Stimulated activated memory B cell treated with anti-CD40 and anti-IgM and Interleukin-4, amounts not matched to agents 10 μg/mL and 1 μg/mL and 100 μg/mL, for 72 hours (primary cell): ENCODE measurements around the gene TAF15.
A peak's percentile ranks its signal among the peaks of the same experiment; 100 is the strongest.

Source experiments
- ATAC-seq: fragments of 150-1000 bp; cut with Tn5 transposase; 2 replicates; pipeline ENCODE4 v1.10.0; 2021
- H3K27ac Mint-ChIP-seq: one replicate; pipeline ENCODE4 v1.8.0; 2022; ENCODE audit warnings: mild to moderate bottlenecking, mixed read lengths
- H3K27me3 Mint-ChIP-seq: one replicate; pipeline ENCODE4 v1.8.0; 2022; ENCODE audit warnings: mixed read lengths
- H3K36me3 Mint-ChIP-seq: one replicate; pipeline ENCODE4 v1.8.0; 2022; ENCODE audit warnings: mixed read lengths
- H3K4me1 Mint-ChIP-seq: one replicate; pipeline ENCODE4 v1.8.0; 2022; ENCODE audit warnings: mixed read lengths
- H3K4me3 Mint-ChIP-seq: one replicate; pipeline ENCODE4 v1.8.0; 2022; ENCODE audit warnings: mild to moderate bottlenecking, moderate library complexity, mixed read lengths
- H3K9me3 Mint-ChIP-seq: one replicate; pipeline ENCODE4 v1.8.0; 2022; ENCODE audit warnings: mixed read lengths

Gene TAF15

DNA sequence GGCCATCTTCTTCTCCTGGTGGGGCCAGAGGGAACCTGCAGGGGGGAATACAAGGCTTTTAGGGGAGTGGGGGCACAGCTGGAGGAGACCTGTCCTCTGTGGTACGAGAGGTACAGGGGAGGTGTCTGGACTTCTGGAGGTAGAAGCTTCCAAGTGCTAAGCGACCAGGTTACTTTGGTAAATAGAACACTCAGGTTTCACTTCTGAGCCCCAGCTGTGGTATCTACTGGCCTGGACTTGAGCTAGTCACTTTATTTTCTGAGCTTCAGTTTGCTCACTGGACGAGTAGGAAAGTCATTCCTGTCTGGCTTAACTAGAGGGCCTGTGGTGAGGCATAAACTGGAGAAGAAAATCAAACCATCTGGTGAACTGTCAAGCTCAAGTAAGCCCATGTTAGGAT, 59.5 kb downstream of the TAF15 start, which contains the start of gene HEATR9:
TSS of gene HEATR9 (minus strand) at position 155 of the 400 bp plus-strand sequence. CDS start at position 6, 149 bp downstream.
- Mint-ChIP-seq H3K27me3 (no peaks in the 10 kb centered on the region), H3K4me1 (no peaks in the 10 kb centered on the region), H3K27ac (no peak within 1 kb of the TSS), H3K4me3 (no peak within 1 kb of the TSS), H3K9me3 (no peaks in the 10 kb centered on the region), H3K36me3 (no peaks in the 10 kb centered on the region)
- no peak for ATAC-seq

DNA sequence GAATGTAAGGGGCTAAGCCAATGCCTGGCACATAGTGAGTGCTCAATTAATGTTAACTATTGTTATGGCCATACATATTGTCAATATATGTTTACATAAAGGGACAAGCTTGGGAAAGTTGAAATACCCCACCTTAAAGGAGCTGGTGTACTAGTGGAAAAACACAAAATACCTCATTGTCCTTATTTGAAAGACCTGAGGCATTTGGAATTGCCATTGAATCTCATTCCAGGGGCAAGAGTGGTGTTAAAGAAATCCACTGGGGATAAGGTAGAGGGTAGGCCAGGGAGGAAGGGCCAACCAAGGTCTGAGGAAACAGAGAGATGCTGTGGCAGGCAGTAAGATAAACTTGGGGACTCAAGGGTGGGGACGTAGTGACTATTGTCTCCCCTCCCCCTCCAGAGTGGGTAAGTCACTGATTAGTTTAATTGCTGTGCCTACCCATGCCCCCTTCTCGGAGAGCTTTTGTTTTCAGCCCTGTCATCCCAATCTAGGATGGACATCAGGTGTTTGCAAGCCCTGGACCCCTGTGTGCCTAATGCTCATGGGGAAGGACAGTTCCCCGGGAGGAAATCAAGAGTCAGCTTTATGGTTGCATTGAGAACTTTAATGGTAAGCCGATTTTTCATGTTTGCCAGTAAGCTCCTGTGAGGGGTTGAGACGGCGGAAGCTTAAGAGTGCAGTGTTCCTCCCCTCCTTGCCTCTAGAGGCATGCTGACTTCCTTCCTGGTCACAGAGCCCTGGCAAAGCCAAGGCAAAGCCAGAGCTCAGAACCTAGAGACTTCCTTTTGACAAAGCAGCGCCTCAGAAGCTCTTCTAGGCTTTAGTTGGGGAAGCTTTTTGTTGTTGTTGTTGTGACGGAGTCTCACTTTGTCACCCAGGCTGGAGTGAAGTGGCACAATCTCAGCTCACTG, 61.9 kb downstream of the TAF15 start:
- Mint-ChIP-seq H3K9me3 (no peaks in the 10 kb centered on the region), H3K36me3 (no peaks in the 10 kb centered on the region), H3K27me3 (no peaks in the 10 kb centered on the region), H3K4me1 (peaks cover 7% of the 10 kb centered on the region), H3K4me3 (no peak overlapping the region), H3K27ac (no peak overlapping the region)
- no peak for ATAC-seq

DNA sequence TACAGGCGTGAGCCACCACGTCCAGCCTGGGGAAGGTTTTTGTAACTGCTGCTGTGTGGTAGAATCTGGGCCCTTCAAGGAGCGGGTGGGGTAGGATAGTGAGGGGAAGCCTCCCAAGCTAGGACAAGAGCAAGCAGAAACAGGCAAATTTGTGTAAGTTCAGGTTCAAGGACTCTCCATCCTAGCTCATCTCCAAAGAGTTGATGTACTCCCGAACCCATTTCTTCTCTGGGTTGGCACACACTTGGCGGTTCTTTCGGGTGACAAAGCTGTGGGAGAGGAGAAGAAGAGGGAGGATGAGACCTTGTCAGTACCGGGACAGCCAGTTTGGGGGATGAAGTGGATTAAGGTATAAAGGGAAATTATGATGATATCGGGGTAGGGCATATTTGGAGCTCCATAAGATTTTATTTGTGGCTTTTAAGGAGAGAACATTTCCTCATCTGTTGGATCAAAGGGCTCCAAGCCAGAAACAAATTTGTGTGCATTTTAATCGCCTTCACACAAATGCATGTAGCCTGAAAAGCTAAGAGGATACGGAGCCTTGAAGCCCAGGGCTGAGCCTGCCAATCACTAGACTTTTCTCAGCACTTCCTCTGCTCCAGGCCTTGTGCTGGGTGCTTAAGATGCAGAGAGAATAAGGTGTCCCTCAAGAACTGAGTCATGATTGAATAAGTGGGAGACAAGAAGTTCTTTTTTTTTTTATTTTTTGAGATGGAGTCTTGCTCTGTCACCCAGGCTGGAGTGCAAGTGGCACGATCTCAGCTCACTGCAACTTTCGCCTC, 63.1 kb downstream of the TAF15 start:
- H3K4me3 Mint-ChIP-seq, result no peak overlapping the region
- no peaks in the 10 kb centered on the region for H3K27me3 Mint-ChIP-seq
- no peak overlapping the region for H3K27ac Mint-ChIP-seq
- no peaks in the 10 kb centered on the region for H3K36me3 Mint-ChIP-seq
- no peaks in the 10 kb centered on the region for H3K9me3 Mint-ChIP-seq
- peaks cover 7% of the 10 kb centered on the region for H3K4me1 Mint-ChIP-seq
- ATAC-seq, result no peak

DNA sequence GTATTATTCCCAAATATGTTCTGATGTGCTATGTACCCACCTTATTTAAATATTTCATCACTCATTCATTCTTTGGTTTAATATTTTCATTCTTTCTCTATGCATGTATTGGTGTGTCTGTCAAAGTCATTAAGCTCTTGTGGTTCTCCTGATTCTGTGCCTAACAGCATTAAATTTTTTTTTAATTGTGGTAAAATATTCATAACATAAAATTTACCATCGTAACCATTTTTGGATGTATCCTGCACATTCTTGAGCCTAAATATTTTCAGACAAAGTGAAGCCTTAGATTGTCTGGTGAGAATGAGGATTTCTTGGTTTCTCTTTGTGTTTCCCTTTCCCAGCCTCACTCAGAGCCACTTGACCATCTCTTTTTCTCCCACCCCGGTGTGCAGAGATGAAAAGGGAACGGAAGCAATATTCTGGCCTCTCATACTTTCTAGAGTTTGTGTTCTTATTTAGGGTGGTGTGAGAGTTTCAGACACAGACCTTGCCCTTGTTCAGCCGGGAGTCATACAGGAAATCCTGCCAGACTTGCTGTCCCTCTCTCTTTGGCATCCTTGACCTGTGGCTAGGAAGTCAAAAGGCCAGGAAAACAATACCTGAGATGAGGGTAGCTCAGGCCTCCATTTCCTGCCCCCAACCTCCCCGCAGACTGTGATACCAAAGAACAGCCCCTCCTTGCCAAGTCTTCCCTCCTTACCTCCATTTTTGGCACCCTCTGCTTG, 66.0 kb downstream of the TAF15 start:
- peak overlapping the region; percentile 3 for H3K27ac Mint-ChIP-seq
- H3K9me3 Mint-ChIP-seq, result no peaks in the 10 kb centered on the region
- no peaks in the 10 kb centered on the region for H3K36me3 Mint-ChIP-seq
- no peaks in the 10 kb centered on the region for H3K27me3 Mint-ChIP-seq
- H3K4me3 Mint-ChIP-seq, result no peak overlapping the region
- H3K4me1 Mint-ChIP-seq, result peaks cover 15% of the 10 kb centered on the region
- ATAC-seq, result no peak

DNA sequence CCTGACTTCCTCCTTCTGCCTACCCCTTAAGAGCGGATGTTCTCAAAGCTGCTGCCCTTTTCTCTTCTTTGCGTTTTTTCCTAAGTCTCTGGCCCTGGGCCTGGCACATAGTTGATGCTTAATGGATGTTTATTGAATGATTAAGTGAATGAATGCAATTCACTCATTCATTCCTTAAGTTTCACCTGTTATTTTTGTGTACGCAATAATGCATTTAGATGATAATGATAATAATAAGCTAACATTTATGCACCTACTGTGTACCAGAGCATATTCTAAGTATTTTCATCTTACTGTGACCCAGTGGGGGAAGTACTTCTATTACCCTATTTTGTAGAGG, 66.5 kb downstream of the TAF15 start:
- Mint-ChIP-seq H3K27ac (peak overlapping the region; percentile 3), H3K4me1 (peaks cover 20% of the 10 kb centered on the region), H3K27me3 (no peaks in the 10 kb centered on the region), H3K4me3 (no peak overlapping the region), H3K9me3 (no peaks in the 10 kb centered on the region), H3K36me3 (no peaks in the 10 kb centered on the region)
- no peak for ATAC-seq

DNA sequence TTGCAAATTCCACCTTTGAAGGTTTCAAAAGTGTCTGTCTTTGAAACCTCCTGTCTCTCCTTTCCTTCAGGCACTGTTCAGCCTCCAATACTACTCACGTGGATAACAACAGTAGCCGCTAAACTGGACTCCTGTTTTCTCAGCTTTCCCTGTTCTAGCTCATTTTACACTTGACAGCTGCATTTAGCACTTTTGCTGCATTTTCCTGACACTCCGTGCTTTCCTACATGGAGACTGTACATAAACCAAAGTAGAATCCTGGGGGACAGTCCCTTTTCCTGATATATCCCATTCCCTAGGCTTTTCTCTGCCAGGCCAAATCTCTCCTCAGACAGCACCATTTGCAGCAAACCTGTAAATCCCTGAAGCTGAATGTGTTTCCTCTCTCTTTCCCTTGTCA, 67.2 kb downstream of the TAF15 start:
- ATAC-seq, result no peak
- Mint-ChIP-seq H3K9me3 (no peaks in the 10 kb centered on the region), H3K27me3 (no peaks in the 10 kb centered on the region), H3K27ac (no peak overlapping the region), H3K4me1 (peaks cover 24% of the 10 kb centered on the region), H3K4me3 (no peak overlapping the region), H3K36me3 (no peaks in the 10 kb centered on the region)

DNA sequence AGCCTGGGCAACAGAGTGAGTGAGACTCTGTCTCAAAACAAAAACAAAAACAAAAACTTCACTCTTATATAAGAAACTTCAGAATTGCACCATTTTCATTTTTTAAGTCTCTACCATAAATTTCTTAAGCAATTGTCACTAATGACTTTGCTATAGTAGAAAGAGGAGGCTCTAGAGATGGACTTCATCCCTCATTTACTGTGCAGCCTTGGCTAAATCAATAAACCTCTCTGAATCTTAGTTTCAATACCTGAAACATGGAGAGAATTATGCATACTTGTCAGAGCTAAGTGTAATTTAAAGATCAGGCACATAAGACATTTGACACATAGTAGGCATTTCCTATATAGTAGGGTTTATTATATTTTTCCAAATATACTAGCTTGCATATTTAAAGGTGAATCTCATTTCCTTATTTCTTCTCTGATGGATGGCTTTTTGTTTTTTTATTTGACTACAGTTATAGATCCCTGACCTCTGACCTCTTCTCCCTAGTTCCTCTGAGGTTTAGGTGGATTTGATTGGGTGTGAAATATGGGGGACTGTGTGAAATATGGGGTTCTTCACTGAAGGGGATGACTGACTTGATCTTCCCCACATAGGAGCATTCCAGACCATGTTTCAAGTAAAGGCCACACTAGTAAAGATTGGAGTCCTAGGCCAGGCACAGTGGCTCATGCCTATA, 68.2 kb downstream of the TAF15 start:
- Mint-ChIP-seq H3K36me3 (no peaks in the 10 kb centered on the region), H3K4me1 (peaks cover 24% of the 10 kb centered on the region), H3K4me3 (no peak overlapping the region)

DNA sequence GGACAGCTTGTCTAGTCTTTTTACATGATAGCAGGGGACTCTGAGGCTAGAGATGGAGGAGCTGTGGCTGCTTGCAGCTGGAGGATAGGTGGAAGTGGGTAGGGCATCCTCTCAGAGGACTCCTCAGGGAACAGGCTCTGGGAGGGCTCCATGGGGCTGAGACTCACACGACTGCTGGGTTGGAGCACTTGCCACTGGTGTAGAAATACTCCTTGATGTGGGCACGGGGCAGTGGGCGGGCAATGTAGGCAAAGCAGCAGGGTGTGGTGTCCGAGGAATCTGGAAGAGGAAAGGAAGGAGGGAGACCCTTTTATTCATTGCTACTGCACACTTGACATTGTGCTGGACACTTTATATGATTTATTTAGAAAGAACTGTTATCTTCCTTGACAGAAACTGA, 69.1 kb downstream of the TAF15 start:
- ATAC-seq, result no peak
- Mint-ChIP-seq H3K4me3 (no peak overlapping the region), H3K27ac (no peak overlapping the region)

More for the DNA sequence above, 68.2 kb downstream of the TAF15 start:
- no peaks in the 10 kb centered on the region for H3K9me3 Mint-ChIP-seq
- ATAC-seq, result no peak
- no peaks in the 10 kb centered on the region for H3K27me3 Mint-ChIP-seq
- H3K27ac Mint-ChIP-seq, result no peak overlapping the region

DNA sequence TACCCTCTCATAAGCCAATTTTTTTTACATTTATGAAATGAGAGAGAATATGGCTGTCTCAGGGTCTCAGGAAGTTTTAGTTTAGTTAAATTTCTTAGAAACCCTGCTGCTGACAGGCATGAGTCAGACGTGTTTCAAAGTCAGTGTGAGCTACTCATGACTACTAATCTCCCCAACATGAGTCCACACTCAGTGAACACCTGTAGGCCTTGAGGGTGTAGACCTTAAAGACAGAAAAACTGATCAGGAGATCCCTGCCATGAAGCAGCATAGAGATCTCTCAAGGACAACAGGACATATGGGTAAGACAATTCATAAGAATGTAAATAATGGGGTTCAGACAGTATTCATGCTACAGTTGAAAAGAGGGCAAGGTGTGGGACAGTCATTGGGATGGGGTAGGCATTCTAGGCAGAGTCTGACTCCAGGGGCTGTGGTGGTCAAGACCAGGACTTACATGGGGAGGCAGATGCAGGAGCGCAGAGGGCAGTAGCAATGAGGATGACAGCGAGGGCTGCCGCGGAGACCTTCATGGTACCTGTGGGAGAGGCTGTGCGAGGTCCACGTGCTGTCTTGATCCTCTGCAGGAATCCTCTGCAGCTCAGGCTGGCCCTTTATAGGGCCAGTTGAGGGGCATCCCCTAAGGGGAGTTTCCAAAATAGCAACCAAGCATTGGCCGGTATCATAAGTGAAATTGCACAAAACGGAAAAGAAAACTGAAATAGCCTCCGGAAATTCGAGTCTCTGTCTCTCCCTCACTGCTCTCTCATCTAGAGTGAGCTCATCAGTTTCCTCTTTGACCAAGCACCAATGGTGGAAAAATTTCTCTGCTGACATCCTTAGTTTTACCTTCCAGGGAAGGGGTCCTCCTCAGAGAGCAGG, 70.7 kb downstream of the TAF15 start, which contains the start of gene CCL5:
TSS of gene CCL5 (minus strand) at position 588 of the 882 bp plus-strand sequence.
- no peaks in the 10 kb centered on the region for H3K36me3 Mint-ChIP-seq
- ATAC-seq, result peak; percentile 92
- H3K27me3 Mint-ChIP-seq, result no peaks in the 10 kb centered on the region
- peak within 1 kb of the TSS; percentile 70 for H3K27ac Mint-ChIP-seq
- H3K4me3 Mint-ChIP-seq, result peak within 1 kb of the TSS; percentile 69
- no peaks in the 10 kb centered on the region for H3K9me3 Mint-ChIP-seq
- H3K4me1 Mint-ChIP-seq, result peaks cover 24% of the 10 kb centered on the region

More for the DNA sequence above, 69.1 kb downstream of the TAF15 start:
- Mint-ChIP-seq H3K27me3 (no peaks in the 10 kb centered on the region), H3K4me1 (peaks cover 24% of the 10 kb centered on the region), H3K9me3 (no peaks in the 10 kb centered on the region), H3K36me3 (no peaks in the 10 kb centered on the region)

DNA sequence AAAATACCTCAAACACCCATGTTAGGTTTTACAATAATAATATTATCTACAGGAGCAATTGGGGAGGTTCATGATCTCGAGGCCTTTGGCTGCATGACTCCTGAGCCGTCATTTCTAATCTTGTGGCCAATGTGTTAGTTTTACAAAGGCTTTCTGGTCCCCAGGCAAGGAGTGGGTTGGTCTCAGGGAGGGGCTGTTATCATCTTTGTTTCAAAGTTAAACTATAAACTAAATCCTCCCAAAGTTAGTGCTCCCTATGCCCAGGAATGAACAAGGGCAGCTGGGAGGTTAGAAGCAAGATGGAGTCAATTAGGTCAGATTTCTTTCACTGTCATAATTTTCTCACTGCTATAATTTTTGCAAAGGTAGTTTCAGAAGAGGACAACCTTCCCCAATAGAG, 80.0 kb downstream of the TAF15 start:
- no peak for ATAC-seq
- Mint-ChIP-seq H3K27me3 (no peaks in the 10 kb centered on the region), H3K9me3 (no peaks in the 10 kb centered on the region), H3K4me3 (no peak overlapping the region), H3K27ac (no peak overlapping the region), H3K4me1 (no peaks in the 10 kb centered on the region), H3K36me3 (no peaks in the 10 kb centered on the region)

DNA sequence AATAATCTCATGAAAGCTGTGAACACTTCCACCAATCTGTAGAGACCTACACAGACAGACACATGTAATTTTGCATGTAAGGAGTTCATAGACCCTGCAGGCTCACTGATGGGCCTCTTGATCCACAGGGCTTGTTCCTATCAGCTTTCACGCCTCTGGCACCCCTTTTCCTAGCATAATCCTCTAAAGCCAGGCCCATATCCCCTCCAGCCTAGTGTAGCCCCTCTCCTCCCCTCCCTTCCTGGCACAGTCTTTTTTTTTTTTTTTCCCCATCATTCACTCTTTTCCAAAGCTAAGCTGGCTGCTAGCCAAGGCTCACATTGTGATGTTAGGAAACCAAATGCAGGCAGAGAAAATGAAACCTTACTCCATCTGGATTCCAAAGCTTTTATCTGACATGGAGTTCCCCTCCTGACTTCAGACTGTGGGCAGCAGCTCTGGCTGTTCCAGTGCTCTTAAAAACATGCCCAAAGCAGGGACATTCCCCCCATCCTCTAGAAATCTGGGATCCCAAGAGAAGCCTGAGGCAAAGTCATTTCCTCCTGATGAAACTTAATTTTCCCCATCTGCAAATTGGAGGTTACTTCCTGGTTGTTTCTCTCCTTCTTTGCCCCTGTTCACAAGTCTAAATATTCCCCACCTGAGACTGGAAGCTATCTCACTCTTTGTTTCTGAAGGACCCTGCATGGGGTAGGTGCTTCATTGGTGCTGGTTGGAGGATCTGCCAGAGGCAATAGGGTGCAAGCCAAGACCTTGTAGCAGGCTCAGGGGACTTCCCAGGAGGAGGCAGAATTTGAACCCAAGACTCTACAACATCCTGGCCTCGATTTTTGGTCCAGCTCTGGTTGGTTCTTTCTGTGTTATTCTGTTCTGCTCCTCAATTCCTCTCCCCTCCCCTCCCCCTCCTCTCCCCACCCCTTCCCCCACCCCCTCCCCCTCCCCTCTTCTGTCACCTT, 80.8 kb downstream of the TAF15 start:
- no peak overlapping the region for H3K27ac Mint-ChIP-seq

DNA sequence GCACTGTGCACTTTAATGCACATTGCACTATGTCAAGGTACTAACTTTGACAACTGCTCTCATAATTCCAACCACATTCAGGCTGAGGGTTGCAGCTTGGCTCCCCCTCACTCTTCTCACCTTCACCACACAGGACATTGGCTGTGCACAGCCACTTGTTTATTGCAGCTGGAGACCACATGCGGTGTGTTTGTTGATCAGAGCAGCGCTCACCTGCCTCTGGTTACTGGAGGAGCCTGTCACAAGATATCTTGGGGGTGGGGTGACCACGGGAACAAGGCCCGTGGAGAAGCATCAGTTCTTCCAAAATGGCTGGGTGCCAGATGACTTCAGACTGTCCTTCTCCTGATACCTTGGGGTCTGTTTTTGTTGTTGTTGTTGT, 81.5 kb downstream of the TAF15 start:
- H3K4me3 Mint-ChIP-seq, result no peak overlapping the region
- no peaks in the 10 kb centered on the region for H3K4me1 Mint-ChIP-seq
- no peaks in the 10 kb centered on the region for H3K36me3 Mint-ChIP-seq
- ATAC-seq, result no peak
- no peak overlapping the region for H3K27ac Mint-ChIP-seq
- H3K27me3 Mint-ChIP-seq, result no peaks in the 10 kb centered on the region
- H3K9me3 Mint-ChIP-seq, result no peaks in the 10 kb centered on the region

More for the DNA sequence above, 80.8 kb downstream of the TAF15 start:
- Mint-ChIP-seq H3K36me3 (no peaks in the 10 kb centered on the region), H3K4me3 (no peak overlapping the region), H3K4me1 (no peaks in the 10 kb centered on the region), H3K27me3 (no peaks in the 10 kb centered on the region), H3K9me3 (no peaks in the 10 kb centered on the region)
- ATAC-seq, result no peak

DNA sequence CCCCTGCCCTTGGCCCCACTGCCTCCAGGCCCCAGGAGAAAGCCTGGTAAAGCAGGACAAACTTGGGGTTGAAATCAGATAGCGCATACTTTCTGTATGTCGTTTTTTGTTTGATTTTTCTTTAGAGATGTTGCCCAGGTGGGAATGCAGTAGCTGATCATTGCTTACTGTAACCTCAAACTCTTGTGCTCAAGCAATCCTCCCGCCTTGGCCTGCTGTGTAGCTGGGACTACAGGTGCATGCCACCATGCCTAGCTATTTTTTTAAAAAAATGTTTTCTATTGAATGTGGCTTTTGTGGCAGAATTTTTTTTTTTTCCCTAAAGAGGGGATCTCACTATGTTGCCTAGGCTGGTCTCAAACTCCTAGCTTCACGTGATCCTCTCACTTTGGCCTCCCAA, 82.0 kb downstream of the TAF15 start:
- Mint-ChIP-seq H3K27ac (no peak overlapping the region), H3K9me3 (no peaks in the 10 kb centered on the region), H3K27me3 (no peaks in the 10 kb centered on the region), H3K36me3 (no peaks in the 10 kb centered on the region), H3K4me1 (no peaks in the 10 kb centered on the region), H3K4me3 (no peak overlapping the region)
- no peak for ATAC-seq
